ENCODE data around the gene LAMA3. TPM values are rescaled to one million over a fixed set of nuclear protein-coding genes. Genes with fewer than 3 reads are reported as not detected.

The LAMA3 gene
- total RNA-seq, 1 donor from 2014 or later = 25.5 TPM

- DNase-seq (ENCODE audit: low spot score) = no peak
Measured at GRCh38 chr18:23968638-23969604, 279.7 kb downstream of the LAMA3 start.

- DNase-seq (ENCODE audit: low spot score) = no peak
Measured at GRCh38 chr18:23969664-23970063, 280.4 kb downstream of the LAMA3 start.

DNA sequence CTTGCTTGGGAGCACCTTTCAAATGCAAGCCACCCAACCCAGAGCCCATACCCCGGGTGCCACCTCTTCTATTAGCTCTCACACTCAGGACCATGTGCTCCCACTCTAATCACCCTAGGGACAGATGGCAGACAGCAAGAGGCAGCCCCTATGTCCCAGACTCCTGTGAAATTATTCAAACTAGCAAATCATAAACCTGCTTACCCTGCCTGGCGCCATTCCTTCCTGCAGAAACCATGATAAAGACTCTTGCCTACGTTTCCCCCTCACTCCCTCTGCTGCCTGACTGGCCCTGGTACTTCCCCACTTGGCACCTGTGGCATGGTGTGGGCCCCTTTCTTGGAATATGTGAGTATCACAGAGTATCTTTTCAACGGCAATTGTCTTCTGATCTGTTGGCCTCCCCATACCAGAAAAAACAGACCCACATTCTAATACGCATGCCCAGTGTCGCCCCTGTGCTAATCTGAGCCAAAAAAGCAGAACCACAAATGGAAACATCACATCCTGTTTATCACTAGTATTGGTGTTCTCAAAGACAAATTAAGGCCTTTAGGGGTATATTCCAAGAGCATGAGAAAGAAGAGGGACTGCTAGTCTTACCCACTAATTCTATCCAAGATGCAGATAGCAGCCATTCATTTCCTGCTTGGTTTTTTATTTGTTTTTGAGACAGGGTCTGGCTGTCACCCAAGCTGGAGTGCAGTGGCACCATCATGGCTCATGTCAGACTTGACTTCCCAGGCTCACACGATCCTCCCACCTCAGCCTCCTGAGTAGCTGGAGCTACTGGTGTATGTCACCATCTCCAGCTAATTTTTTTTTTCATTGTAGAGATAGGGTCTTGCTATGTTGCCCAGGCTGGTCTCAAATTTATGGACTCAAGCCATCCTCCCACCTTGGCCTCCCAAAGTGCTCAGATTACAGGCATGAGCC, 281.2 kb downstream of the LAMA3 start:
- no peak for DNase-seq (ENCODE audit: low spot score)

DNA sequence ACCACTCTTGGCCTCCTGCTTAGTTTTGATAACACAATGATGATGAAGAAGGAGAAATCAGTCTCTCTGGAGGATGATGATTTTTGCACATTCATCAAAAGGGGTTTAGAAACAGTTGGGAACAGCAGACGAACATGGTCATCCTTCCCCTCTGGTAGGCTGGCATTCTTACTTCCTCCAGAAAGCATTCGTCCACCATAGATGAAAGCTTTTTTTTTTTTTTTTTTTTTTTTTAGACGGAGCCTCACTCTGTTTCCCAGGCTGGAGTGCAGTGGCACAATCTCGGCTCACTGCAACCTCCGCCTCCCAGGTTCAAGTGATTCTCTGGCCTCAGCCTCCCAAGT, 281.8 kb downstream of the LAMA3 start:
- DNase-seq (ENCODE audit: low spot score) = no peak

- no peak for DNase-seq (ENCODE audit: low spot score)
Measured at GRCh38 chr18:23971666-23972230, 282.5 kb downstream of the LAMA3 start.

DNA sequence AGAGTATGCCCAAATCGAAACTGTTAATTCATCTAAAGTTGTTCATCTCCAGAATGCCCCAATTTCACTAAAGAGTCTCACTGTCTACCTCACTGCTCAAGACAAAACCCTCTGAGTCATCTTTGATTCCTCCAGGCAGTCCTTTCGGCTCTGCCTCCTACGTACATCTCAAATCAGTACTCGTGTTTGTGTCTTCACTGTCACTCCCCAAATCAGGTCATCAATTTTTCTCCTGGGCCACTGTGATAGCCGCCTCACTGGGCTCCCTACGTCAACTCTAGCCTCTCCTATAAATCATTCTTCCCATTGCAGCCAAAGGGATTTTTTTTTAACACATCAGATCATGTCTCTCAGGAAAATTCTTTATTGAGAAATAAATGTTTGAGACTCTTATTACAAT, 283.2 kb downstream of the LAMA3 start:
- DNase-seq (ENCODE audit: low spot score) = no peak

DNA sequence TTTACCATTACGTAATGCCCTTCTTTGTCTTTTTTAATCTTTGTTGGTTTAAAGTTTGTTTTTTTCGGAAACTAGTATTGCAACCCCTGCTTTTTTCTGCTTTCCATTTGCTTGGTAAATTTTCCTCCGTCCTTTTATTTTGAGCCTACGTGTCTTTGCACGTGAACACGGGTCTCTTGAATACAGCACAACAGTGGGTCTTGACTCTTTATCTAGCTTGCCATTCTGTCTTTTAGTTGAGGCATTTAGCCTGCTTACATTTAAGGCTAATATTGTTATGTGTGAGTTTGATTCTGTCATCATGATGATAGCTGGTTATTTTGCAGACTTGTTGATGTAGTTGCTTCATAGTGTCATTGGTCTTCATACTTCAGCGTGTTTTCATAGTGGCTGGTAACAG, 287.9 kb downstream of the LAMA3 start:
- DNase-seq (ENCODE audit: low spot score) = no peak

DNA sequence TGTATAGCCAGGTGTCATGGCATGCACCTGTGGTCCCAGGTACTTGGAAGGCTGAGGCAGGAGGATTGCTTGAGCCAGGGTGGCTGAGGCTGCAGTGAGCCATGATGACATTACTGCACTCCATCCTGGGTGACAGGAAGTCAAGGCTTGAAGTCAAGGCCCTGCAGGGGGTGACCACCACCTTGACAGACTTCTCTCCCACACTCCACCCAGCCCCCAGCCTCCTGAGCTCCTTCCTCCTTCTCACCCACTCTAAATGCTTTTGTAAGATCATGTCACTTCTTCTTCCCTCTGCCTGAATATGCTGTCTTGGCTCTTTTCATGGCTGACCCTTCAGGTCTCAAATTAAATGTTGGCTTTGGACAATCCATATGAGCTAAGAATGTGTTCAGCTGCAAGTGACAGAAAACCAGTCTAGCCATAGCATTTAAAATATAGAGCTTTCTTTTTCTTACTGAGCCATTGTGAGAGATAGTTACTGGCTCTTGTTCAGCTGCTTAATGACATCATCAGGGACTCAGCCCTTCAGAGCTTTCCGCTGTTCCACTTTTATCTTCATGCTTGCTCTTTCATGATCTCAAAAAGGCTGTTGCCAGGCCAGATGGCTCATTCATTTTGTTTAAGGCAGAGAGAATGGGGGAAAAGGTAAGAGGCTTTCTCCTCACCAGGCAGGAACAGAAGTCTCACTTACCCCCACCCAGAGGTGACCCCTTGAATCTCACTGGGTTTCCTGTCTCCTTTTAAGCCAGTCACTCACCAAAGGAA, 288.6 kb downstream of the LAMA3 start:
- no peak for DNase-seq (ENCODE audit: low spot score)

- DNase-seq (ENCODE audit: low spot score) = no peak
Measured at GRCh38 chr18:23981369-23981980, 292.2 kb downstream of the LAMA3 start.

- DNase-seq (ENCODE audit: low spot score) = peak; percentile 71
Measured at GRCh38 chr18:23982155-23983079, 293.2 kb downstream of the LAMA3 start.

DNA sequence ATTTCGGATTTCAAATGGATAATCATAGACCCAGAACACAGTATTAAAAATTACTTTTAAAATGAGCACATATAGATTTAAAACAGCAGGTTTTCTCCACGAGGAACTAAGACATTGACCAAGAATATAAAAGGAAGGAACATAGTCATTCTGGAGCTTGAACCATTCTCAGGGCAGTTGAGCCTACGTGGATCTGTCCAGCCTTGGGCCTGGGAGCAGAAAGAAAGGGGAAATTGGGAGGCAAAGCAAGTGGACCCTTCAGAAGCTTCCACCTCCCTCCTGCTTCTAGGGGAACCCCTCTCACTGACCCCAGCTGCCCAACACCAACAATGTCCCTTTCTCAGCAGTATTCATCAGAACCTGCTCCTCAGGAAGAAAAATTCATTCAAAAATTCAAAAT, 293.9 kb downstream of the LAMA3 start:
- no peak for DNase-seq (ENCODE audit: low spot score)

- DNase-seq (ENCODE audit: low spot score) = no peak
Measured at GRCh38 chr18:23986600-23987359, 297.5 kb downstream of the LAMA3 start.

DNA sequence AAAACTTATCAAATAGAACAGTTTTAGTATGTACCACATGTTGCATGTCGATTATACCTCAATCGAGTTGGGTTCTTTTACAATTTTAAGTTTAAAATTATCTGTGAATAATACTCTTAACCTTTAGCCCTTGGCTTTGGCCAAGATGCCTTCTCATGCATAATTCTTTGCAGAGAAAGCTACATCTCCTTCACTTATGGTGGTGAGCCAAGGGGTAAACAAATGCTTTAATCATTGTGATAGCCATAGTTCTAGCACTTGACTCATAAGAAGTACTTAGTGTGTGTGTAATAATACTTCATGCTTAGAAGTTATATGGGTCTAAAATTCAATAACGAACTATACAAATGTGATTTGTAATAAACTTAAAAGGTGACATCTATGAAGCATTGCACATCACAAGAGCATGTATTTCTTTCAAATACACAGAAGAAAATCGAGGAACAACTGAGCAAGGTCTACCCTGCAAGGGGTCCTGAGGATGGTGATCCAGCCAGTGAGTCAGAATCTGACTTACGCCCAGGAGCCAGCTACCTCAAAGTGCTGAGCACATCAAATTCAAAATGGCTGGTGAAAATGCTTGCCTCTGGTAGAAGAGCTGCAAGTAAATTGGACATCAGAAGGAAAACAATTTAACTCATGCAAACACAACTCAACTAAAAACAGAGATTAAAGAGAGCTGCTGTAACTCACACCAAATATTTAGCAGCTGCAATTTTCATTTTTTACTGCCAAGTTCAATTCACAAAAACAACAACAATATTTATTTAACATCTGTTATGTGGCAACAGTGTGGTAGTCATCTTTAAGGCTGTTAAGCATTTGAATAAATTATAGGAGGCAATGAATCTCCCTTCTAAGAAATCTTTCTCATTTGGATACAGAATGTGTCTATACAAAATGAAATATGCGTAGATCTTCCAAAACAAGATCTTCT, 301.5 kb downstream of the LAMA3 start:
- DNase-seq (ENCODE audit: low spot score) = no peak

DNA sequence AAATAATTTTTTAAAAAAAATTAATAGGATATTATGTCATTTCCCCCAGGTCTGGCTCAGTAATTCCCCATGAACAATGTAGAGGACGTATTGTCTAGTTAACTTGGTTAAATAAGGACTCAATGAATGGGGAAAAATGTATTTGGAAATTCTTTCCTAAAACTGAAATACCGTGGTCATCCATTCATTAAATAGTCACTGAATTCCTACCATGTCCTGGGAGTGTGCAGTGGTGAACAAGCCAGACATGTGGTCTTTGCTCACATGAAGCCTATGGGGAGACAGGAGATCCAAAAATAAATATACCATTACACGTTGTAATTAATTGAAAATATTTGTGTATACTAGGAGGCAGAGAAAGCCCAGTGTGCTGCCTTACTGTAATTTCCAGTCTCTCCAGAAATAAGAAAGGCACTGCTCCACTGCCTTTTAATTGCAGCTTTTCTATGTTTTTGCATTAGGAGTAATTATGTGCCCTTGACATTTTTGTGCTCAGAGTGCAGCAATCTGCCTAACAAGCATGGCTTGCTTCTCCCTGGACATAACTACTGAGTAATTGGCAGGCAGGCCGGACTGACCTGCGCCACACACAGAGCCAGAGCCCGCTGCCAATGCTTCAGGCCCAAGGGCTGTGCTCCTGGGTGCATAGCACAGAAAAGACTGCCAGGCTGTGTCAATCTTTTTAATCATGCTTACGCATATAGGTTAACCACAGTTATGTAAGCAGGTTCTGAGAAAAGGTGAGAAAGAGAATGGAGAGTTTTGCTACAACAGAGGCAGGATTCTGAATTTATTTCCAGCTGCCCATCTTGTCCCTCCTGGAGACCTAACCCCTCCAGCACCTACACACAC, 303.1 kb downstream of the LAMA3 start:
- no peak for DNase-seq (ENCODE audit: low spot score)

GRCh38 chr18:23992941-23993280, 303.7 kb downstream of the LAMA3 start:
- DNase-seq (ENCODE audit: low spot score) = no peak

- DNase-seq (ENCODE audit: low spot score) = peak; percentile 30
Measured at GRCh38 chr18:23994361-23994902, 305.2 kb downstream of the LAMA3 start.

GRCh38 chr18:23995180-23995579, 305.9 kb downstream of the LAMA3 start:
- DNase-seq (ENCODE audit: low spot score) = no peak
